Psoas muscle (tissue), 8 donors: ENCODE measurements around the gene PDIA3. TPM values are rescaled to one million over a fixed set of nuclear protein-coding genes. Genes with fewer than 3 reads are reported as not detected.

ENCODE experiments used
- ATAC-seq, 4 donors: fragments of 200-7000 bp; cut with Tn5 transposase; one replicate each; pipeline ENCODE4 v1.9.1; 2020; ENCODE audit warnings: moderate library complexity in 3 of 4, mild to moderate bottlenecking in 2 of 4
- DNase-seq, 2 donors: peaks; one replicate each; pipeline ENCODE4 v3.0.0-alpha.2; 2020
- H3K27ac ChIP-seq: fragments of 200-600 bp; one replicate; pipeline ENCODE4 v1.8.0; 2022
- H3K27me3 ChIP-seq, 3 donors: fragments of 200-600 bp in 1 of 3; one replicate each; pipeline versions ENCODE4 v1.6.1 to v1.8.0; 2013 to 2022; ENCODE audit warnings: low read length in 2 of 3, mild to moderate bottlenecking in 2 of 3, moderate library complexity in 1 of 3; ENCODE audit not compliant: insufficient read depth in 3 of 3
- H3K36me3 ChIP-seq, 2 donors: fragments of 200-600 bp in 1 of 2; one replicate each; pipeline versions ENCODE4 v1.6.1 to v1.8.0; 2013 to 2022; ENCODE audit warnings: low read depth in 1 of 2, mild to moderate bottlenecking in 1 of 2, moderate library complexity in 1 of 2; ENCODE audit not compliant: insufficient read depth in 1 of 2
- H3K4me1 ChIP-seq: fragments of 200-600 bp; one replicate; pipeline ENCODE4 v1.8.0; 2022
- H3K4me3 ChIP-seq: fragments of 200-600 bp; one replicate; pipeline ENCODE4 v1.8.0; 2022; ENCODE audit warnings: mild to moderate bottlenecking
- H3K9me3 ChIP-seq: fragments of 200-600 bp; one replicate; pipeline ENCODE4 v1.8.0; 2022
- CTCF ChIP-seq: fragments of 200-600 bp; IDR thresholded peaks from one replicate; pipeline ENCODE4 v1.8.0; 2022; ENCODE audit warnings: antibody characterized with exemption
- WGBS, 3 donors: extraction: QIAGEN DNeasy Blood & Tissue Kit; methylation state at CpG; one replicate each; pipeline versions ENCODE4 v1.1.6 to v1.1.7; 2013; 5-methylcytosine and 5-hydroxymethylcytosine counted together
- intact Hi-C, 2 donors: fragments of 100-400 bp; cut with DNase I; formaldehyde crosslinking; loops; one replicate each; pipeline versions ENCODE4 v1.11.0 to v1.14.2; 2022
- polyA plus RNA-seq, 3 donors: library from polyadenylated mRNA; stranded (reverse); fragments of 200-250 nt; gene quantifications; one replicate each; pipeline ENCODE4 v1.2.3, GENCODE V29; 2013
- total RNA-seq, 4 donors: library from RNA; stranded (reverse); fragmentation: NEBNext Ultra II Directional in 2 of 4; extraction: Animal tissue kit (Norgen Biotek cat#: 25700) in 2 of 4; gene quantifications; one replicate each; pipeline versions ENCODE4 v1.2.1 to v1.2.4, GENCODE V29; 2021 to 2023
- donor health status: healthy with polysubstance abuse.
- donor health status: DM: no; HTN: no; CAD: no; lungs with moderate emphysema.
- donor health status: Bipolar disorder and iron deficiency.
- donor health status: healthy.
- donor health status: DM: yes; HTN: yes; CAD: no.
- donor health status: DM: no; HTN: no; CAD: no.
- donor health status: DM: no; HTN: no; CAD: no.
- donor health status: DM: yes; HTN: yes; CAD: no.

The PDIA3 gene
- total and polyA plus RNA-seq, 7 donors, result 48.0 to 89.0 (median 62.1) TPM

GRCh38 chr15:43776718-43777266 lies 30.6 kb downstream of the PDIA3 start, which contains the start of gene ELL3:
Gene ELL3, minus strand, starts transcription at chr15:43776966. Its CDS starts 65 bp downstream, at chr15:43776901.
- TF ChIP-seq CTCF, result no peak
- Histone ChIP-seq H3K9me3 (no peaks in the 10 kb centered on the region), H3K4me3 (peak within 1 kb of the TSS; percentile 78), H3K27me3 (no peaks in the 10 kb centered on the region), H3K4me1 (peaks cover 4% of the 10 kb centered on the region), H3K27ac (peak within 1 kb of the TSS; percentile 74), H3K36me3 (peaks cover 5 to 25% of the 10 kb centered on the region in 2 donors)
- intact Hi-C loops, result no loop called here
- WGBS, 3 donors, result 0 to 2% (median 2%) methylated on average over 39 to 41 of the region's 41 CpGs
- DNase-seq (peak; percentile 81 to 85), ATAC-seq (peak; percentile 73 to 87 (median 82))

- peak; percentile 64 for TF ChIP-seq CTCF
- ATAC-seq (peak; percentile 72 to 83 (median 78)), DNase-seq (peak; percentile 76 to 87)
- 2 to 3% (median 3%) methylated on average over 28 to 31 of the region's 31 CpGs for WGBS, 3 donors
- intact Hi-C loops, result no loop called here
- Histone ChIP-seq H3K4me1 (peaks cover 4% of the 10 kb centered on the region), H3K4me3 (peak overlapping the region; percentile 78), H3K36me3 (peaks cover 3 to 19% of the 10 kb centered on the region in 2 donors), H3K9me3 (no peaks in the 10 kb centered on the region), H3K27me3 (no peaks in the 10 kb centered on the region), H3K27ac (peak overlapping the region; percentile 74)
These were observed 31.2 kb downstream of the PDIA3 start for GRCh38 chr15:43777267-43777914.

- Histone ChIP-seq H3K27ac (no peak overlapping the region), H3K4me3 (no peak overlapping the region), H3K4me1 (peaks cover 4% of the 10 kb centered on the region), H3K36me3 (peaks cover 0 to 3% of the 10 kb centered on the region in 2 donors), H3K27me3 (no peaks in the 10 kb centered on the region), H3K9me3 (no peaks in the 10 kb centered on the region)
- intact Hi-C loops, result no loop called here
- no peak for DNase-seq
- WGBS, 3 donors, result 85 to 91% (median 85%) methylated on average over 1 of the region's 1 CpG
- TF ChIP-seq CTCF, result no peak
- no peak for ATAC-seq
These were observed 32.8 kb downstream of the PDIA3 start for GRCh38 chr15:43779016-43779415.

GRCh38 chr15:43789409-43789808 lies 43.2 kb downstream of the PDIA3 start:
- no peak for DNase-seq
- Histone ChIP-seq H3K27me3 (no peaks in the 10 kb centered on the region), H3K4me3 (no peak overlapping the region), H3K9me3 (no peaks in the 10 kb centered on the region), H3K36me3 (peaks cover 0 to 13% of the 10 kb centered on the region in 2 donors), H3K27ac (no peak overlapping the region), H3K4me1 (peaks cover 13% of the 10 kb centered on the region)
- intact Hi-C loops, result no loop called here
- WGBS, 3 donors, result 88 to 93% (median 93%) methylated on average over 3 of the region's 3 CpGs
- no peak for ATAC-seq
- TF ChIP-seq CTCF, result no peak
